WI38 (cell line): ENCODE data around the gene IGFBP1.

ENCODE experiments used
- H3K4me3 ChIP-seq: 2 replicates; pipeline ENCODE4 v1.5.1; 2011; ENCODE audit warnings: low read depth, mild to moderate bottlenecking, control low read depth, low read length
- TF ChIP-seq, protein P1 (sequence below): IDR thresholded peaks from 2 replicates; pipeline ENCODE4 v1.5.1; 2012; ENCODE audit warnings: low read depth, mild to moderate bottlenecking, control low read depth, low read length

The IGFBP1 gene

DNA sequence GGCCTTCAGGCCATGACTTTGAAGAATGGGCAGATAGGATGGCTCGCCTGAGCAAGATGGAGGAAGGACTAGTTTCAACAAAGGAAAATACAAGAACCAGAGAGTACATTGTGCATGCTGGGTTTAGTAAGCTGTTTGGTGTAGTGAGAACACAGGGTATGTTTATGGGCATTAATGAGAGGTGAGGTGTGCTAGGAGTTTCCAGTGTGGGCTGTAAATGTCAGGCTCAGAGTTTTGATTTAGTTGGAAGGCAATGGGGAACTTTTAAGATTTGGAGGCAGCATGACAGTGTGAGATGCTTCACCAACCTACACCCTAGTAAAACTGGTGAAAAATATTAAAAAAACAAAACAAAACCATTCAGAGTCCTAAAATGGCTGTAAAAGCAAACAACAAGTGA lies 13.3 kb downstream of the IGFBP1 start:
- H3K4me3 ChIP-seq: no peak overlapping the region
- TF ChIP-seq, protein P1, sequence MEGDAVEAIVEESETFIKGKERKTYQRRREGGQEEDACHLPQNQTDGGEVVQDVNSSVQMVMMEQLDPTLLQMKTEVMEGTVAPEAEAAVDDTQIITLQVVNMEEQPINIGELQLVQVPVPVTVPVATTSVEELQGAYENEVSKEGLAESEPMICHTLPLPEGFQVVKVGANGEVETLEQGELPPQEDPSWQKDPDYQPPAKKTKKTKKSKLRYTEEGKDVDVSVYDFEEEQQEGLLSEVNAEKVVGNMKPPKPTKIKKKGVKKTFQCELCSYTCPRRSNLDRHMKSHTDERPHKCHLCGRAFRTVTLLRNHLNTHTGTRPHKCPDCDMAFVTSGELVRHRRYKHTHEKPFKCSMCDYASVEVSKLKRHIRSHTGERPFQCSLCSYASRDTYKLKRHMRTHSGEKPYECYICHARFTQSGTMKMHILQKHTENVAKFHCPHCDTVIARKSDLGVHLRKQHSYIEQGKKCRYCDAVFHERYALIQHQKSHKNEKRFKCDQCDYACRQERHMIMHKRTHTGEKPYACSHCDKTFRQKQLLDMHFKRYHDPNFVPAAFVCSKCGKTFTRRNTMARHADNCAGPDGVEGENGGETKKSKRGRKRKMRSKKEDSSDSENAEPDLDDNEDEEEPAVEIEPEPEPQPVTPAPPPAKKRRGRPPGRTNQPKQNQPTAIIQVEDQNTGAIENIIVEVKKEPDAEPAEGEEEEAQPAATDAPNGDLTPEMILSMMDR: no peak

DNA sequence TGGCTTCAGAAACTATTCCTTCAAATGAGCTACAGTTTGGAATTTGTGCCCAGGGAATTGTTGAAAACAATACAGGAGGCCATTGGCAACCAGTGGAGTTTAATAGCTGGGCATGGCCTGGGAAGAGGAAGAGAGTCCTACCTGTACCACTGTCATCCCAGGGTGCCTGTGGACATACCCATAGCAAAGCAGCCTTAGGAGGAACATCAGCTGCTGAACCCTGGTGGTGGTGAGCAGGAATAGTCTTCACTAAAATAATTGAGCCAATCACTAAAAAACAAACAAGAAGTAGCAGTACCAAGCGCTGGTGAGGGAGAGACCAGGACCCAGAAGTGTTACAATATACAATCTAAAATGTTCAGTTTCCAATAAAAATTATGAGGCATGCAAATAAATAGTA lies 14.5 kb downstream of the IGFBP1 start:
- TF ChIP-seq, protein P1: 0 out of 2 replicates have a peak, but pooled peaks have one; percentile 8
- no peak overlapping the region for H3K4me3 ChIP-seq

- TF ChIP-seq, protein P1: no peak
- H3K4me3 ChIP-seq: no peak overlapping the region
Measured at GRCh38 chr7:45909561-45909960, 21.3 kb downstream of the IGFBP1 start.

DNA sequence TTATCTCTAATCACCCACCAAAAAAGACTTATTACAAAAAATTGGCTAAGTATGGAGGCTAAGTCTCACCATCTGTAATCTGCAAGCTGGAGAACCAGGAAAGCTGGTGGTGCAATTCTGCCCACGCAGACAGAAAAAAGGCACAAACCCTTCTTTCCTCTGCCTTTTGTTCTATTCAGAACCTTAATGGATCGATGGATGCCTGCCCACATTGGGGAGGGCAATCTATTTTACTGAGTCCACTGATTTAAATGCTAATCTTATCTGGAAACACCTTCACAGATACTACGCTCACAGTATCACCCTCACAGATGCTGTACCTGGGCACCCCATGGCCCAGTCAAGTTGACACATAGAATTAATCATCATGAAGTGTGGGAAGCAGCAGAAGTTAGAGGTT lies 22.6 kb downstream of the IGFBP1 start:
- TF ChIP-seq, protein P1: no peak
- H3K4me3 ChIP-seq: no peak overlapping the region

GRCh38 chr7:45911311-45911710 lies 23.0 kb downstream of the IGFBP1 start:
- no peak overlapping the region for H3K4me3 ChIP-seq
- TF ChIP-seq, protein P1: no peak

GRCh38 chr7:45912972-45913371 lies 24.7 kb downstream of the IGFBP1 start:
- TF ChIP-seq, protein P1: no peak
- H3K4me3 ChIP-seq: no peak overlapping the region

DNA sequence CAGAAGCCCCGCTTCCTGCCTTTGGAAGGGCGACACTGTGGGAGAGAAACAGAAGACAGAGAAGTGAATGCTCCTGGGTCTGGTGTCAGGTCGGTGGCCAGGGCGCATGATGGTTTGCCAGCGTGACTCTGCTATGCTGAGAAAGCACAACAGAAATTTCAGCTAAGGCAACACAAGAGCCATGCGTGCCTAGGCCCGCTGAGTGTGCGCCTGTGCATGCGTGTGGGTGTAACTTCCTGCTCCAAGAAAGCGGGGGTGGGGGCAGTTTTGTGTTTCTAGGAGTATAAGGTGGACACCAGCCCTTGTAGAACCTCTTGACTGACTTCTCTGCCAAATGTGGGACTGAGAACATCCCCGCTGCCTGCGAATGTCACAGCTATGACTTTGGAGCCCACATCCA lies 26.6 kb downstream of the IGFBP1 start:
- TF ChIP-seq, protein P1: no peak
- no peak overlapping the region for H3K4me3 ChIP-seq
